ENCODE measurements around the gene DYRK1B. TPM values are rescaled to one million over a fixed set of nuclear protein-coding genes. Genes with fewer than 3 reads are reported as not detected.
"Not testable (repeated sequence)": the region's sequence is repeated elsewhere in the genome, so short reads cannot be mapped to it uniquely, and the experiment has no call there.

The DYRK1B gene
- total RNA-seq, 5 donors from 2014 or later (not counting 1 experiment from before 2014, with no cell fraction given) = 18.9 to 38.4 (median 28.0) TPM

DNA sequence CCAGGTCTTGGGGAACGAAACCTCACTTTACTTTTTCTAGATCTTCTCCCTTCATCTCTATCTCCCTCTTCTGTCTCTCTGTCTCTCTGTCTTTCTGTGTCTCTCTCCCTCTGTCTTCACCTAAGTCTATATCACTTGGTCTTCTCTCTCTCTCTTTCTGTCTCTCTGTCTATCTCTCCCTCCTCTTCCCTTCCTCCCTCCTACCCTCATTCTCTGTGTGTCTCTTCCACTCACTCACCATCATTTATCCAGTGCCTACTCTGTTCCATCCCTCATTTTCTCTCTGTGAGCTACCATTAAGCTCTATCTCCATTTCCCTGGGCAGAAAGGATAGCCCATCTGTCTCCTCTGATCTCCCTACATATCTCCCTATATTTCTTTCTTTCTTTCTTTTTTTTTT lies 44.4 kb upstream of the DYRK1B start:
- no peaks in the 10 kb centered on the region for H3K9me3 Mint-ChIP-seq
- Histone ChIP-seq H3K36me3 (ENCODE audit: control insufficient read depth in 2 of 2, extremely low read depth in 1 of 2, insufficient read depth in 1 of 2, low read length in 1 of 2) (peaks cover 0 to 7% of the 10 kb centered on the region in 2 donors), H3K27ac (ENCODE audit: low read length) (no peak overlapping the region), H3K4me1 (ENCODE audit: control insufficient read depth in 1 of 2, extremely low read depth in 1 of 2, insufficient read depth in 2 of 2, low read length in 2 of 2) (peaks cover 0 to 4% of the 10 kb centered on the region in 2 experiments), H3K4me3 (ENCODE audit: control insufficient read depth in 1 of 2, extremely low read depth in 1 of 2, low read length in 1 of 2) (no peak overlapping the region), H3K27me3 (replicated peaks in 1 of 2; ENCODE audit: control insufficient read depth in 2 of 2, extremely low read depth in 1 of 2, insufficient read depth in 2 of 2, low read length in 1 of 2) (no peaks in the 10 kb centered on the region), H3K9me3 (no peaks in the 10 kb centered on the region)
- peaks cover 5% of the 10 kb centered on the region for H3K36me3 Mint-ChIP-seq
- ChIA-PET POLR2A (interaction anchor here in 1 of 2 donors (0.5 to 0.7 kb wide), 2 partner anchors 32 to 441 kb away, joined by 4 to 6 read pairs; partner anchors contain the start of gene FBL), CTCF (no interaction called here)
- no peak for ATAC-seq (replicated peaks in 1 of 4)
- 100% methylated on average over 1 of the region's 1 CpG for WGBS (ENCODE audit: insufficient coverage)
- no peak overlapping the region for H3K4me3 Mint-ChIP-seq
- peaks cover 0 to 6% (median 2%) of the 10 kb centered on the region in 3 donors for H3K4me1 Mint-ChIP-seq
- no peaks in the 10 kb centered on the region for H3K27me3 Mint-ChIP-seq
- peak overlapping the region in 1 of 2 donors; percentile 13 for H3K27ac Mint-ChIP-seq
- DNase-seq = no peak

GRCh38 chr19:39877982-39878381 lies 44.0 kb upstream of the DYRK1B start:
- H3K4me1 Mint-ChIP-seq; H3K4me1 ChIP-seq (ENCODE audit: control insufficient read depth in 1 of 2, extremely low read depth in 1 of 2, insufficient read depth in 2 of 2, low read length in 2 of 2); ATAC-seq (replicated peaks in 1 of 4); H3K27me3 ChIP-seq (replicated peaks in 1 of 2; ENCODE audit: control insufficient read depth in 2 of 2, extremely low read depth in 1 of 2, insufficient read depth in 2 of 2, low read length in 1 of 2); H3K36me3 ChIP-seq (ENCODE audit: control insufficient read depth in 2 of 2, extremely low read depth in 1 of 2, insufficient read depth in 1 of 2, low read length in 1 of 2); H3K9me3 ChIP-seq; H3K27ac ChIP-seq (ENCODE audit: low read length); DNase-seq; H3K36me3 Mint-ChIP-seq; H3K4me3 ChIP-seq (ENCODE audit: control insufficient read depth in 1 of 2, extremely low read depth in 1 of 2, low read length in 1 of 2); H3K27ac Mint-ChIP-seq; H3K27me3 Mint-ChIP-seq; H3K9me3 Mint-ChIP-seq; CTCF ChIA-PET; H3K4me3 Mint-ChIP-seq: not testable (repeated sequence)
- POLR2A ChIA-PET = interaction anchor here in 1 of 2 donors (0.5 kb wide), 1 partner anchor 440 kb away, joined by 6 read pairs; no protein-coding TSS in a partner anchor
- over 99% methylated on average over 8 of the region's 17 CpGs for WGBS (ENCODE audit: insufficient coverage)

- H3K27ac Mint-ChIP-seq; POLR2A ChIA-PET; H3K9me3 Mint-ChIP-seq; H3K4me3 ChIP-seq (ENCODE audit: control insufficient read depth in 1 of 2, extremely low read depth in 1 of 2, low read length in 1 of 2); H3K4me3 Mint-ChIP-seq; H3K27ac ChIP-seq (ENCODE audit: low read length); H3K4me1 ChIP-seq (ENCODE audit: control insufficient read depth in 1 of 2, extremely low read depth in 1 of 2, insufficient read depth in 2 of 2, low read length in 2 of 2); H3K36me3 Mint-ChIP-seq; H3K4me1 Mint-ChIP-seq; H3K27me3 ChIP-seq (replicated peaks in 1 of 2; ENCODE audit: control insufficient read depth in 2 of 2, extremely low read depth in 1 of 2, insufficient read depth in 2 of 2, low read length in 1 of 2); CTCF ChIA-PET; H3K36me3 ChIP-seq (ENCODE audit: control insufficient read depth in 2 of 2, extremely low read depth in 1 of 2, insufficient read depth in 1 of 2, low read length in 1 of 2); H3K9me3 ChIP-seq; H3K27me3 Mint-ChIP-seq: not testable (repeated sequence)
- DNase-seq (peak in 25 of 35 experiments; percentile 19 to 75 (median 47)), ATAC-seq (replicated peaks in 1 of 4) (peak in 2 of 4 experiments; percentile 67 to 76)
- no CpG with 5 or more reads among the region's 14 CpGs for WGBS (ENCODE audit: insufficient coverage)
Measured at GRCh38 chr19:39877488-39877887, 43.5 kb upstream of the DYRK1B start.

- ATAC-seq (replicated peaks in 1 of 4); DNase-seq; H3K36me3 Mint-ChIP-seq; H3K9me3 ChIP-seq; POLR2A ChIA-PET; H3K36me3 ChIP-seq (ENCODE audit: control insufficient read depth in 2 of 2, extremely low read depth in 1 of 2, insufficient read depth in 1 of 2, low read length in 1 of 2); H3K27ac ChIP-seq (ENCODE audit: low read length); H3K9me3 Mint-ChIP-seq; H3K4me3 Mint-ChIP-seq; H3K4me3 ChIP-seq (ENCODE audit: control insufficient read depth in 1 of 2, extremely low read depth in 1 of 2, low read length in 1 of 2); H3K27me3 Mint-ChIP-seq; H3K4me1 ChIP-seq (ENCODE audit: control insufficient read depth in 1 of 2, extremely low read depth in 1 of 2, insufficient read depth in 2 of 2, low read length in 2 of 2); H3K4me1 Mint-ChIP-seq; H3K27ac Mint-ChIP-seq; CTCF ChIA-PET; H3K27me3 ChIP-seq (replicated peaks in 1 of 2; ENCODE audit: control insufficient read depth in 2 of 2, extremely low read depth in 1 of 2, insufficient read depth in 2 of 2, low read length in 1 of 2): not testable (repeated sequence)
- WGBS (ENCODE audit: insufficient coverage) = no CpG with 5 or more reads among the region's 11 CpGs
Measured at GRCh38 chr19:39876486-39876885, 42.5 kb upstream of the DYRK1B start.

- H3K9me3 Mint-ChIP-seq; POLR2A ChIA-PET; CTCF ChIA-PET; H3K36me3 Mint-ChIP-seq; H3K4me1 ChIP-seq (ENCODE audit: control insufficient read depth in 1 of 2, extremely low read depth in 1 of 2, insufficient read depth in 2 of 2, low read length in 2 of 2); H3K4me3 Mint-ChIP-seq; DNase-seq; H3K27ac Mint-ChIP-seq; H3K9me3 ChIP-seq; H3K27ac ChIP-seq (ENCODE audit: low read length); H3K27me3 ChIP-seq (replicated peaks in 1 of 2; ENCODE audit: control insufficient read depth in 2 of 2, extremely low read depth in 1 of 2, insufficient read depth in 2 of 2, low read length in 1 of 2); H3K4me1 Mint-ChIP-seq; H3K27me3 Mint-ChIP-seq; H3K4me3 ChIP-seq (ENCODE audit: control insufficient read depth in 1 of 2, extremely low read depth in 1 of 2, low read length in 1 of 2); ATAC-seq (replicated peaks in 1 of 4): not testable (repeated sequence)
- 82% methylated on average over 29 of the region's 43 CpGs for WGBS (ENCODE audit: insufficient coverage)
- H3K36me3 ChIP-seq (ENCODE audit: control insufficient read depth in 2 of 2, extremely low read depth in 1 of 2, insufficient read depth in 1 of 2, low read length in 1 of 2) = peaks cover 0 to 13% of the 10 kb centered on the region in 2 donors
Measured at GRCh38 chr19:39875401-39875864, 41.5 kb upstream of the DYRK1B start.

DNA sequence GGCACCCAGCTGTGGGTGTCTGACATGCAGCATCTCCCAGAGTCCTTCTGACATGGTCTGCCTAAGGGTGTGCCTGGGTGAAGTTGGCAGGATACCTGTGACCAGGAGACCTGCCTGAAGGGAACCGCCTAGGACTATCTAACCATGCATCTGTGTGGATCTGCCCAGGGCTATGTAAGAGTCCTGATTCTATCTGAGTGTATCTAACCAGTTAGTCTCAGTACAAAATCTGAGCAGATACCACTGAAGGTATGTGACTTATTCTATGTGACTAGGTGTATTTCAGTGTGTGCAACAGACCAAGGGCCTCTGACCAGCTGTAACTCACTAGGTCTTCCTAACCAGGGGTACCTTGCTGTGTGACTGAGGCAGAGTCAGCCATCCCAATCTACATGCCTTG lies 40.4 kb upstream of the DYRK1B start:
- Mint-ChIP-seq H3K27ac (no peak overlapping the region), H3K4me1 (peaks cover 0 to 1% (median 0%) of the 10 kb centered on the region in 3 donors), H3K27me3 (no peaks in the 10 kb centered on the region), H3K4me3 (no peak overlapping the region), H3K36me3 (peaks cover 8% of the 10 kb centered on the region), H3K9me3 (no peaks in the 10 kb centered on the region)
- peaks cover 0 to 19% of the 10 kb centered on the region in 2 donors for H3K36me3 ChIP-seq (ENCODE audit: control insufficient read depth in 2 of 2, extremely low read depth in 1 of 2, insufficient read depth in 1 of 2, low read length in 1 of 2)
- H3K4me1 ChIP-seq (ENCODE audit: control insufficient read depth in 1 of 2, extremely low read depth in 1 of 2, insufficient read depth in 2 of 2, low read length in 2 of 2) = no peaks in the 10 kb centered on the region
- H3K4me3 ChIP-seq (ENCODE audit: control insufficient read depth in 1 of 2, extremely low read depth in 1 of 2, low read length in 1 of 2) = no peak overlapping the region
- CTCF ChIA-PET = no interaction called here
- WGBS (ENCODE audit: insufficient coverage) = 100% methylated on average over 1 of the region's 1 CpG
- POLR2A ChIA-PET = no interaction called here
- no peaks in the 10 kb centered on the region for H3K9me3 ChIP-seq
- no peaks in the 10 kb centered on the region for H3K27me3 ChIP-seq (replicated peaks in 1 of 2; ENCODE audit: control insufficient read depth in 2 of 2, extremely low read depth in 1 of 2, insufficient read depth in 2 of 2, low read length in 1 of 2)
- no peak for DNase-seq
- no peak for ATAC-seq (replicated peaks in 1 of 4)
- H3K27ac ChIP-seq (ENCODE audit: low read length) = no peak overlapping the region

GRCh38 chr19:39873385-39873784 lies 39.4 kb upstream of the DYRK1B start:
- CTCF ChIA-PET = no interaction called here
- Mint-ChIP-seq H3K27ac (no peak overlapping the region), H3K36me3 (peaks cover 9% of the 10 kb centered on the region), H3K9me3 (no peaks in the 10 kb centered on the region), H3K4me1 (peaks cover 0 to 1% (median 0%) of the 10 kb centered on the region in 3 donors), H3K4me3 (no peak overlapping the region), H3K27me3 (no peaks in the 10 kb centered on the region)
- no peaks in the 10 kb centered on the region for H3K27me3 ChIP-seq (replicated peaks in 1 of 2; ENCODE audit: control insufficient read depth in 2 of 2, extremely low read depth in 1 of 2, insufficient read depth in 2 of 2, low read length in 1 of 2)
- H3K9me3 ChIP-seq = no peaks in the 10 kb centered on the region
- H3K27ac ChIP-seq (ENCODE audit: low read length) = no peak overlapping the region
- POLR2A ChIA-PET = no interaction called here
- WGBS (ENCODE audit: insufficient coverage) = 91% methylated on average over 20 of the region's 20 CpGs
- no peaks in the 10 kb centered on the region for H3K4me1 ChIP-seq (ENCODE audit: control insufficient read depth in 1 of 2, extremely low read depth in 1 of 2, insufficient read depth in 2 of 2, low read length in 2 of 2)
- peaks cover 0 to 21% of the 10 kb centered on the region in 2 donors for H3K36me3 ChIP-seq (ENCODE audit: control insufficient read depth in 2 of 2, extremely low read depth in 1 of 2, insufficient read depth in 1 of 2, low read length in 1 of 2)
- H3K4me3 ChIP-seq (ENCODE audit: control insufficient read depth in 1 of 2, extremely low read depth in 1 of 2, low read length in 1 of 2) = no peak overlapping the region
- ATAC-seq (replicated peaks in 1 of 4) (no peak), DNase-seq (no peak)

Measured in T-cell (primary cell).